ENCODE measurements around the gene KDF1.

The KDF1 gene

DNA sequence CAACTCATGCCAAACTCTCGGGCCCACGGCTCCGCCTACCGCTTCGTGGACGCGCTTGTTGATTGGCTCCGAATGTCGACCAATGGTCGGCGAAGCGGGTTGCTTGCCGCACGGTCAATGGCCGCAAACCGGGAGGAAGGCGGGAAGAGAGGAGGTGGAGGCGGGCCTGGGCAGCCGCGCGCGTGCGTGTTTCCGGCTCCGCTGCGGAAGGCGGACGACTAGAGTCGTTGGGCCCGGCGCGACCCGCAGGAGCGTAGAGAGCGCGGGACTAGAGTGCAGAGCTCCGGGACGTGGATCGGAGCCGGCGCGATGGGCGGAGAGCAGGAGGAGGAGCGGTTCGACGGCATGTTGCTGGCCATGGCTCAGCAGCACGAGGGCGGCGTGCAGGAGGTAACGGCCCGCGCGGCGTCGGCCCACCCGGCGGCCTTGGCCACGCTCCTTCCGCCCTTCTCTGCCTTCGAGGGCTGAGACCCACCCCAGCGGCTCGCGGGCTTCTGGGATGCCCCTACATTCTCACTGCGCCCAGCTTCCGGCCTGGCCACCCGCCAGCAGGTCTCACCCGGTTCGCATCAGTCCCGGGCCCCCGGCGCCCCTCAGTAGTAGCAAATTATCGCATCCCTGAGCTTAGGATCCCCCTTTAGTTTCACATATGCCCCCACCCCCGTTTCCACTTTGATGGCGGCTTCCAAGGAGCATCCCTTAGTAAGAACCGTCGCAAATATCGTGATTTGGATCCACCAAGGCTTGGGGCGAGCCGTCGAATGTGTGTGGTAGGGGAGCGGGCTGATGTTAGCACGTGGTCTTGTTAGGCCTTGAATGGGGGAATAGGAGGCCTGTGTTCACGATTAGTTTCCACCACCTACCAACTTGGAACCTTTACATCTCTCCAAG lies 38.5 kb downstream of the KDF1 start, which contains the start of gene NUDC:
Gene NUDC, plus strand, starts transcription at position 204 of the 891 bp plus-strand sequence. Its CDS starts 106 bp downstream, at position 310.
- H3K4me3 ChIP-seq (ENCODE audit: low read depth, low read length, poor library complexity, severe bottlenecking) = peak within 1 kb of the TSS; percentile 95
- H3K9me2 ChIP-seq (ENCODE audit: low read depth, low read length) = no peaks in the 10 kb centered on the region
- H3F3A ChIP-seq (ENCODE audit: insufficient read depth, low read length) = no peaks in the 10 kb centered on the region
- H3K79me2 ChIP-seq (ENCODE audit: insufficient read depth, low read length) = peaks cover 17% of the 10 kb centered on the region
- H3K9ac ChIP-seq (ENCODE audit: low read length) = peak within 1 kb of the TSS; percentile 92
- H3K27ac ChIP-seq (ENCODE audit: low read depth, low read length, poor library complexity, severe bottlenecking) = peak within 1 kb of the TSS; percentile 36
- H2AFZ ChIP-seq (ENCODE audit: low read length) = peak within 1 kb of the TSS; percentile 39; the same call in 1 of the 2 replicates
- peaks cover 19% of the 10 kb centered on the region for H3K4me1 ChIP-seq (ENCODE audit: insufficient read depth, low read length, severe bottlenecking)
- H4K20me1 ChIP-seq (ENCODE audit: insufficient read depth, low read length) = no peaks in the 10 kb centered on the region
- no peaks in the 10 kb centered on the region for H3K9me3 ChIP-seq (ENCODE audit: low read length)
- no peak for TF ChIP-seq EZH2 (IDR thresholded peaks at IDR 0.05; ENCODE audit: borderline replicate concordance, low read length)
- TF ChIP-seq, protein P1, sequence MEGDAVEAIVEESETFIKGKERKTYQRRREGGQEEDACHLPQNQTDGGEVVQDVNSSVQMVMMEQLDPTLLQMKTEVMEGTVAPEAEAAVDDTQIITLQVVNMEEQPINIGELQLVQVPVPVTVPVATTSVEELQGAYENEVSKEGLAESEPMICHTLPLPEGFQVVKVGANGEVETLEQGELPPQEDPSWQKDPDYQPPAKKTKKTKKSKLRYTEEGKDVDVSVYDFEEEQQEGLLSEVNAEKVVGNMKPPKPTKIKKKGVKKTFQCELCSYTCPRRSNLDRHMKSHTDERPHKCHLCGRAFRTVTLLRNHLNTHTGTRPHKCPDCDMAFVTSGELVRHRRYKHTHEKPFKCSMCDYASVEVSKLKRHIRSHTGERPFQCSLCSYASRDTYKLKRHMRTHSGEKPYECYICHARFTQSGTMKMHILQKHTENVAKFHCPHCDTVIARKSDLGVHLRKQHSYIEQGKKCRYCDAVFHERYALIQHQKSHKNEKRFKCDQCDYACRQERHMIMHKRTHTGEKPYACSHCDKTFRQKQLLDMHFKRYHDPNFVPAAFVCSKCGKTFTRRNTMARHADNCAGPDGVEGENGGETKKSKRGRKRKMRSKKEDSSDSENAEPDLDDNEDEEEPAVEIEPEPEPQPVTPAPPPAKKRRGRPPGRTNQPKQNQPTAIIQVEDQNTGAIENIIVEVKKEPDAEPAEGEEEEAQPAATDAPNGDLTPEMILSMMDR (IDR thresholded peaks at IDR 0.05; ENCODE audit: low read length) = no peak
- peaks cover 38% of the 10 kb centered on the region for H3K36me3 ChIP-seq (ENCODE audit: insufficient read depth, low read length)
- H3K4me2 ChIP-seq (ENCODE audit: low read length) = peak within 1 kb of the TSS; percentile 78
- H3K27me3 ChIP-seq (ENCODE audit: insufficient read depth, low read length) = no peaks in the 10 kb centered on the region

DNA sequence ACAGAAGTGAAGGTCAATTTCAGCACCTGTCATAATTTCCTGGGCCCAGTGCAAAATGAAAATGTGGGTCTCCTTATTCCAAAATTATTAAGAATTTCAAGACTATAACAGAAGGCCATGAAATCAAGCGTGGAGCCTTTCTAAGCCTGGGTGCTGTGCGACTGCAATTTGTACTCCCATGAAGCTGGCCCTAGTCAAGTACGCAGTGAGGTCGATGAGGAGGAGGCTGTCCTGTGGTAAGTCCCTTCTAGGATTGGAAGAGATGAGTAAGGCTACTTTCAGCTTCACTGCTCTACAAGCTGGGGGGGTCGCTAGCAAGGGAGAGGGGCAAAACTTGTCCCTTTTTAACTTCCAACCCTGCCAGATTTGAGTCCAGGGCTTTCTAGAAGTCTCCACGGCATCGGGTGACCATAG lies 39.1 kb downstream of the KDF1 start:
- Histone ChIP-seq H3K9me3 (ENCODE audit: low read length) (no peaks in the 10 kb centered on the region), H3K4me2 (ENCODE audit: low read length) (peak overlapping the region; percentile 78), H3K27ac (ENCODE audit: low read depth, low read length, poor library complexity, severe bottlenecking) (no peak overlapping the region), H3F3A (ENCODE audit: insufficient read depth, low read length) (no peaks in the 10 kb centered on the region), H3K79me2 (ENCODE audit: insufficient read depth, low read length) (peaks cover 17% of the 10 kb centered on the region), H3K36me3 (ENCODE audit: insufficient read depth, low read length) (peaks cover 31% of the 10 kb centered on the region), H3K27me3 (ENCODE audit: insufficient read depth, low read length) (no peaks in the 10 kb centered on the region), H3K9ac (ENCODE audit: low read length) (peak overlapping the region; percentile 30; the same call in 1 of the 2 replicates), H3K4me1 (ENCODE audit: insufficient read depth, low read length, severe bottlenecking) (peaks cover 19% of the 10 kb centered on the region), H2AFZ (ENCODE audit: low read length) (peak overlapping the region; percentile 39; the same call in 1 of the 2 replicates), H3K9me2 (ENCODE audit: low read depth, low read length) (no peaks in the 10 kb centered on the region), H3K4me3 (ENCODE audit: low read depth, low read length, poor library complexity, severe bottlenecking) (peak overlapping the region; percentile 95), H4K20me1 (ENCODE audit: insufficient read depth, low read length) (no peaks in the 10 kb centered on the region)
- TF ChIP-seq, protein P1 (IDR thresholded peaks at IDR 0.05; ENCODE audit: low read length) = no peak
- TF ChIP-seq EZH2 (IDR thresholded peaks at IDR 0.05; ENCODE audit: borderline replicate concordance, low read length) = no peak

GRCh38 chr1:26915204-26915842 lies 44.9 kb downstream of the KDF1 start:
- TF ChIP-seq, protein P1 (IDR thresholded peaks at IDR 0.05; ENCODE audit: low read length) = no peak
- TF ChIP-seq EZH2 (IDR thresholded peaks at IDR 0.05; ENCODE audit: borderline replicate concordance, low read length) = no peak
- no peak overlapping the region for H3K4me2 ChIP-seq (ENCODE audit: low read length)

More at GRCh38 chr1:26915204-26915842, 44.9 kb downstream of the KDF1 start:
- H3K27me3 ChIP-seq (ENCODE audit: insufficient read depth, low read length) = no peaks in the 10 kb centered on the region
- H2AFZ ChIP-seq (ENCODE audit: low read length) = no peak overlapping the region
- no peaks in the 10 kb centered on the region for H3K9me2 ChIP-seq (ENCODE audit: low read depth, low read length)
- no peaks in the 10 kb centered on the region for H3K9me3 ChIP-seq (ENCODE audit: low read length)
- no peaks in the 10 kb centered on the region for H3F3A ChIP-seq (ENCODE audit: insufficient read depth, low read length)
- no peak overlapping the region for H3K4me3 ChIP-seq (ENCODE audit: low read depth, low read length, poor library complexity, severe bottlenecking)
- no peaks in the 10 kb centered on the region for H3K4me1 ChIP-seq (ENCODE audit: insufficient read depth, low read length, severe bottlenecking)
- H3K79me2 ChIP-seq (ENCODE audit: insufficient read depth, low read length) = no peaks in the 10 kb centered on the region
- H3K27ac ChIP-seq (ENCODE audit: low read depth, low read length, poor library complexity, severe bottlenecking) = no peak overlapping the region
- no peaks in the 10 kb centered on the region for H3K36me3 ChIP-seq (ENCODE audit: insufficient read depth, low read length)
- no peak overlapping the region for H3K9ac ChIP-seq (ENCODE audit: low read length)
- H4K20me1 ChIP-seq (ENCODE audit: insufficient read depth, low read length) = no peaks in the 10 kb centered on the region
